H7 (cell line): Measurements from ENCODE around the gene IL4I1. TPM values are rescaled to one million over a fixed set of nuclear protein-coding genes. Genes with fewer than 3 reads are reported as not detected.

ENCODE experiments used
- DNase-seq: peaks from one replicate; pipeline ENCODE4 v3.0.0; 2012
- H3K27me3 ChIP-seq: 2 replicates; pipeline ENCODE4 v1.6.0; 2011; ENCODE audit warnings: mild to moderate bottlenecking, low read length; ENCODE audit not compliant: control insufficient read depth, insufficient read depth
- H3K36me3 ChIP-seq: replicated peaks from 2 replicates; pipeline ENCODE4 v1.5.1; 2011; ENCODE audit warnings: low read length; ENCODE audit not compliant: control insufficient read depth, insufficient read depth
- H3K4me3 ChIP-seq: 2 replicates; pipeline ENCODE4 v1.5.1; 2011; ENCODE audit warnings: low read depth, mild to moderate bottlenecking, control low read depth, low read length, moderate library complexity; ENCODE audit not compliant: insufficient read depth
- total RNA-seq: library from RNA; depleted of rRNA; stranded (reverse); fragments of >200 nt; shearing (Covaris generic); gene quantifications from 2 replicates; pipeline ENCODE4 v1.2.3, GENCODE V29; 2014

Gene IL4I1
- total RNA-seq, 1 experiment from 2014 or later = 0.73 TPM

DNA sequence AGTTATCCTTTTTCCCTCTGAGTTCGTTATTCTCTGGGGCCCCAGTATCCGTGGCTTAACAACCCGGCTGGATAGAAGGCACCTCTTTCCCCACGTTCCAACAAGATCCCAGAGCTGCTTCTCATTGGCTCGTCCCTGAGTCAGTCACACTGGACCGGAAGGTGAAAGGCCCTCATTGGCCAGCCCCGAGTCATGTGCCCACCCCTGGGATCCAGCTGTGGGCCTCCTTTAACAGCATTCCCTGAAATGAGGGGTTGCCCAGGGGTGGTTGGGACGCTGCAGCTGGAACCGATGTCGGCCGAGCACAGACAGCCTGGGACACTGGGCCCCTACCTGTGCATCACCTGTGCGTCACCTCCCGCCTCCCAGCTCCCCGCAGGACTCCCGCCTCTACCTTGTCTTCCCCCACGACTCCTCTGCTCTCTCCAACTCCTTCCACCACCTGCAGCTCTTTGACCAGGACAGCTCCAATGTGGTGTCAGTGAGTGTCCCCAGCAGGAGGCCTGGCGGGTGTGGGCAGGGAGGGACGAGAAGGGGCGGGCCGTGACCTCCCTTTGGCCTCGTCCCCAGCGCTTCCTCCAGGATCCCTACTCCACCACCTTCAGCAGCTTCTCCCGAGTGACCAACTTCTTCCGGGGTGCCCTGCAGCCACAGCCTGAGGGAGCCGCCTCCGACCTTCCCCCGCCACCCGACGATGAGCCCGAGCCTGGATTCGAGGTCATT is 14.9 kb downstream of the IL4I1 start:
- no peak overlapping the region for H3K4me3 ChIP-seq
- peak; percentile 97 for DNase-seq
- H3K36me3 ChIP-seq = peaks cover 45% of the 10 kb centered on the region
- no peaks in the 10 kb centered on the region for H3K27me3 ChIP-seq

DNA sequence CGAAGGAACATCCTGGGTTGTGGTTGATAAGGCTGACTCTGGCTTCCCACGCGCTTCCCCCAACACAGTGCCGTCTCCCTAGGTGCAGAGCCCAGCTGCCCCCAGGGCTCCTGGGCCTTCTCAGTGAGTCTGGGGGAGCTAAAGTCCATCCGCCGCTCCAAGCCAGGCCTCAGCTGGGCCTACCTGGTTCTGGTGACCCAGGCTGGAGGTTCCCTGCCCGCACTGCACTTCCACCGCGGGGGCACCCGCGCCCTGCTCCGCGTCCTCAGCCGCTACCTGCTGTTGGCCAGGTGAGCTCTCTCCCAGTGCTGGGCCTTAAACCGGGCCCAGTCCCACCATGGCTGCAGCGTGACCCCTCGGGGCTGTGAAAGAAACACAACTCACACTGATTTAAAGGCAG is 15.5 kb downstream of the IL4I1 start:
- H3K4me3 ChIP-seq = no peak overlapping the region
- peak; percentile 60 for DNase-seq
- H3K36me3 ChIP-seq = peaks cover 44% of the 10 kb centered on the region
- no peaks in the 10 kb centered on the region for H3K27me3 ChIP-seq

DNA sequence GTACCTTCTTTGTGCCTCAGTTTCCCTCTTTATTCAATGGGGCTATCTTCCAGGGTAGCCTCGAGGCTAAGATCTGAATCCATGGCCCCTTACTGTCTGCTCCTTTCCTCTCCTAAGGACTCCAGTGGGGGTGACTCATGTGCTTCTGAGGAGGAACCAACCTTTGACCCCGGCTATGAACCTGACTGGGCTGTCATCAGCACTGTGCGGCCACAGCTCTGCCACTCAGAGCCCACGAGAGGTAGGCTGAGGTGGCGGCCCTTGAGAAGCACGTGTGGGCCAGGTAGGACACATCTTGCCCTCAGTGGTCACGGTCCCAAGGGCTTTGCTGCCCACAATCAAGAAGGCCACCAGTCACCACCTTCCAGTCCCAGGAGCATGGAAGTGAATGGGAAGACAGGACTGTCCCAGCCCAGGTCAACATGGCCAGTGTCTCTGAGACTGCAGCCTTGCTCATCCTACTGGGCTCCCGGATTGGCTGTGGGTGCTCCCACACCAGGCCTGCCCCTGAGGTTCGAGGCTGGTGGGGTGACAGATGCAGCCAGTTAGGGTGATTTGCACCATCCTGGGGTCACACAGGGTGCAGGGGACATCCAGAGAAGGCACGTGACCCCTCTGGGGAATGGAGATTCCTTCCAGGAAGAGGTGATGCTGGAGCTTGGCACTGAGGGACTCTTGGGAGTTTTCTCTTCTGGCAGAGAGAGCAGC is 16.4 kb downstream of the IL4I1 start:
- H3K27me3 ChIP-seq = no peaks in the 10 kb centered on the region
- H3K4me3 ChIP-seq = no peak overlapping the region
- DNase-seq = no peak
- H3K36me3 ChIP-seq = peaks cover 44% of the 10 kb centered on the region

DNA sequence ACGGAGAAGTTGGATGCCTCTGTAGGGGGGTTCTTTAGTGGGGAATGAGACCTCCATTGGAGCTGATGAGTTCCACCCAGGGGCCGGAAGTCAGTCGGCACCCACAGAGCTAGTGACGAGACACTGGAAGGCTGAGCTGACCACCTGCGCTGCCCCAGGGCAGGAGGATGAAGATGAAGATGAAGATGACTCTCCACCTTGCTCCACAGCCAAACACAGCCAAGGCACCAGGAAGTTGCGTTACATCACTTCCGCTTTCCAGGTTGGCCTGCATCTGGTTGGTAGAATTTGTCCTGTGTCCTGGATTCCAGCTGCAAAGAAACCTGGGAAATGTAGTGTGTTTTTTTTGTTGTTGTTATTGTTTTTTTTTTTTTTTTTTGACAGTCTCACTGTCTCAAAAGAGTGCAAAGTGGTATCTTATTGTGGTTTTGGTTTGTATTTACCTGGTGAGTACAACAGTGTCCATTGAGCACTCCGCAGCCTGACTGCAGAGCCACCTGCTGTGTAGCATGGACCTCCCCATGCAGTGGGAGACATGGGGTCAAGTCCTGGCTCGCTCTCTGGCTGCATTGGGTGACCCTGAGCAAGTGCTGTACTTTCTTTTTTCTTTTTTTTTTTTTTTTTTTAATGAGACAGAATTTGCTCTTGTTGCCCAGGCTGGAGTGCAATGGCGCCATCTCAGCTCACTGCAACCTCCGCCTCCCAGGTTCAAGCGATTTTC is 17.3 kb downstream of the IL4I1 start:
- H3K27me3 ChIP-seq = no peaks in the 10 kb centered on the region
- no peak overlapping the region for H3K4me3 ChIP-seq
- H3K36me3 ChIP-seq = peaks cover 40% of the 10 kb centered on the region
- no peak for DNase-seq

DNA sequence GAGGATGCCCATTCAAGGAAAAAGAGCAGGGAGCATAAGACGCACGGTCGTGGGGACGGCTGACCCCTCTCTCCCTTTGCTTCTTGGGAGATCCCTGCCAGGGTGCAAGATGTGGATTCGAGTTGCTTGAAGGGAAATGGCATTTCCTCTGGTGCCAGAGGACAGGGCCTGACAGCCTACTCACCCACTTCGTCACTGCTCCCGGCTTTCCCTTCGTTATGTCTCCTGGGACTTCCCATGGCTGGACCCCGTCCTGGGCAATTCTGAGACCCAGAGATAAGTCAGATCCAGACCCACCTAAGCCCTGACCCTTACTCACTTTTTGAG is 18.0 kb downstream of the IL4I1 start:
- no peak for DNase-seq
- Histone ChIP-seq H3K27me3 (no peaks in the 10 kb centered on the region), H3K36me3 (peaks cover 35% of the 10 kb centered on the region), H3K4me3 (peak overlapping the region; percentile 99)

DNA sequence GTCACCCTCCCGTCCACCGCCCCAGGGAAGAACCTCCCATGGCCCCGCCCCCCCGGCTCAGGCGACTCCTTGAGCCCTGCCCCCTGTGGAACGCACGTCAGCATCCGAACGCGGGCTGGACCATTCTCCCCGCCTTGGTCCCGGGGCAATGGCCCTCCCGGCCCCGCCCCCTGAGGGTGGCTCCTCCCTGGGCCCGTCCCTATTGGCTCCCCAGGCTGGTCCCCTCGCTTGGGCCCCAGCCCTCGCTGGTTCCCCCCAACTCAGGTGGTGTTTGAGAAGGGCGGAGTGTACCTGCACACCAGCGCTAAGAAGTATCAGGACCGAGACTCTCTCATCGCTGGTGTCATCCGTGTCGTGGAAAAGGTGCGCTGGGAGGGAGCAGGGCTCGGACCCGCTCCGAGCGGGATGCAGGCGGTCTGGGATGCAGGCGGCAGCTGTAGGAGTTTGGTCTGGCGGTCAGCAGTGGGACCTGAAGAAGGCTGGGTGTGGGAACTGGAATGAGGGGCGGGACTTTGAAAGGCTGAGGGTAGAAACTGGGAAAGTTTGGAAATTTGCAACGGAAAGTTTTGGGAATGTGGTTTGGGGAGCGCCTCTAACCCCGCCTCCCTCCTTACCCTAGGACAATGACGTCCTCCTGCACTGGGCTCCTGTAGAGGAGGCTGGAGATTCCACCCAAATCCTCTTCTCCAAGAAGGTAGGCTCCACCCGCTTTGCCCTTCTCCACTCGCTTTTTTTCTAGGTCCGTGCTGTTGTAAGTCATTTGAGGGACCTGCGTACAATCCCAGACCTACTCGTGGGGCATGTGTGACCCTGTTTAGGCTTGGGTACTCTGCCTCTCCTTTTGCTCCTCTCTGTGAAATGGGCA is 18.6 kb downstream of the IL4I1 start:
- Histone ChIP-seq H3K36me3 (peaks cover 31% of the 10 kb centered on the region), H3K27me3 (no peaks in the 10 kb centered on the region), H3K4me3 (peak overlapping the region; percentile 99)
- peak; percentile 100 for DNase-seq

DNA sequence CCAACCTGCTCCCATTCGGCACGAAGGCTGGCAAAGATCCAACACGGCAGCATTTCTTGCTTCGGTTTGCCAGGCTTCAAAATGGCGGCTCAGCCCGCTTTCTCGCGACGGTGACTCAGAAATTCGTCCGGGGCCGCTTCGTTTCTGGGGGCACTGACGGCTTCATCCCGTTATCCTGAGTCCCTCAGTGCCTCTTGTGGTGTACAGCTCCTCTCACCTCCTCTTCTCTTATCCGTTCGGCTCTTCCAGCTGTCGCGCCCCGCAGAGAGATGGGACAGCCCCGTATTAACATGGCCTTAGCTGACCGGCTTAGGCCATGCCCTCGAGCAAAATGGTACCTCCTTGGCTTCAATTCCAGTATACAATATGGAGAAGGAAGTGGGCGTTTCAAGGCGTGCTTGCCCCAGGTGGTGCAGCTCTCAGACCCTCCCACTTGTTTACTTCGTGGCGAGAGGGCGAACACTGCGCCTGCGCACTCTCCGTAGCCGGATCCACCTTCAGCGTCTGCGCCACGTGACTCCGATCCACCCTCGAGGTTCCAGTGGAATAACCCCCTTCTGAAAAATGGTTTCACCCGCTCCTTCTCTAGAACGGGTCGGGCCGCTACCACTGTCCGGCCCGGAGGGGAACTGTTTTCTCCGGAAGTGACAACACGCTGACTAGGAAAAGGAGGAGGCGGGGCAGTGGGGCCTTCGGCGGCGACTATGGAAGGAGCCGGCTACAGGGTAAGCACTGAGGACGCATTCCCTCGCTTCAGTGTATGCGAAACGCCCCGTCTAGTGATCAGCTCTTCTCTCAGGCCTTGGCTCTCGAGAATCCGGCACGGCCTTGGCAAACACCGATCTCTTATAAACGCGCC is 19.4 kb downstream of the IL4I1 start, which contains the start of the genes AKT1S1 and TBC1D17:
AKT1S1 (minus strand) TSS at position 336 of the 859 bp plus-strand sequence. CDS start 4,060 bp downstream, outside the sequence.
TBC1D17 (plus strand) TSS at position 683 of the 859 bp plus-strand sequence; CDS start at position 705, 22 bp downstream.
- Histone ChIP-seq H3K27me3 (no peaks in the 10 kb centered on the region), H3K4me3 (peak within 1 kb of the TSS; percentile 99), H3K36me3 (peaks cover 23% of the 10 kb centered on the region)
- peak; percentile 96 for DNase-seq

DNA sequence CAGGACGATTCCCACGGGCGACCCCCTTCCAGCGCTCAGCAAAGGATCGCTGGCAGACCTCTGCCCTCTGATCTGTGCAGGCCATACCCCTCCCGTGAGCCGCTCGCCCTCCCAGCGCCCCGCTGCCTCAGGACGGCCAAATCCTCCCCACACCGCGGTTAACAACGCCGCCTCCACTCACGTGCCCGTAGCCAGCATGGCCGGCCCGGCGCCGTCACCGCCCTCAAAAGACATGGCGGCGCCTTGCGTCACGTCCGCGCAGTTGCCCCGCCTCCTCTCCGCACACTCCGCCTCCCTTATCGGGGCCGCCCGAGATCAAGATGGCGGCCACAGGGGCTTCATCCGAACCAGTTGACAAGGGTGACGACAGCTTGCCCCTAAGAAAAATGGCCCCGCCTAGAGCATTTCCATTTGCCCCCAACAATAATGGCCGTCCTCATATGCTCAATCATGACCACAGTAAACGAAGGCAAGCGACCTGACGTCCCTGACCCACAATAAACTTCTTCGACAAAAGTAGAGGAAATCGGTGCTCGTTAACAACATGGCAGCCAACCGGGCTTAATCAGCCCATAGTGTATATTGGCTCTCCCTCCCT is 20.2 kb downstream of the IL4I1 start:
- DNase-seq = peak; percentile 91
- Histone ChIP-seq H3K27me3 (no peaks in the 10 kb centered on the region), H3K36me3 (peaks cover 22% of the 10 kb centered on the region), H3K4me3 (peak overlapping the region; percentile 99)

- Histone ChIP-seq H3K4me3 (peak overlapping the region; percentile 99), H3K36me3 (peaks cover 16% of the 10 kb centered on the region), H3K27me3 (no peaks in the 10 kb centered on the region)
- DNase-seq = peak; percentile 90
Observed at GRCh38 chr19:49875857-49876421, 20.7 kb downstream of the IL4I1 start.

GRCh38 chr19:49875177-49875576 is 21.5 kb downstream of the IL4I1 start:
- DNase-seq = no peak
- Histone ChIP-seq H3K27me3 (no peaks in the 10 kb centered on the region), H3K36me3 (peaks cover 10% of the 10 kb centered on the region)

DNA sequence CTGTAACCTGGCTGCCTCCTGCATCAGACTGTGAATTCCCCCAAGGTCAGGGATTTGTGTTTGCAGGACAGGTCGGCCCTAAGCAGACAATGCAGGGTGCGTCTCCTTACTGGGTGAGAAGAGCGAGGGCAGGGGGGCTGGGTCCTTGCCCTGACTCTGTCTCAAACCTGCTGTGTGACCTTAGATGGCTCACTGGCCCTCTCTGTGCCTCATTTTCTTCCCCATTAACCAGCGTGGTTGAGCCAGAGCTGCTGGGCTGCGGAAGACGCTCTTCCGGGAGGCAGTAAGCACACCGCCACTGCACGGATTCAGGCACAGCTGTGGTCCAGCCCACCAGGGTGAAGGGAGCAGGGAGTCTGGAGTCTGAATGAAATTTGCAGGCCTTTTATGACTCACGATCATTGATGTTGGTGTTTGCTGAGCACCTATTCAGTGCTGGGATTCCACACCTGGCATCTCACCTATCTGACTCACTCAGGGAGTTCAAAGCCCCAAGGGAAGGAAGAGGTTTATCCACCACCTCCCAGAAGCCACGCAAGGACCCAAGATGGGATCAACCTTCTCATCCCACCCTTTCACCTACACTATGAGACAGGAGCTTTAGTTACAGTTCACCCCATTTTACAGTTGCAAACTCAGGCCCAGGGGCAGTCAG is 22.1 kb downstream of the IL4I1 start:
- peaks cover 8% of the 10 kb centered on the region for H3K36me3 ChIP-seq
- no peaks in the 10 kb centered on the region for H3K27me3 ChIP-seq
- DNase-seq = no peak
- H3K4me3 ChIP-seq = no peak overlapping the region

More at GRCh38 chr19:49875177-49875576, 21.5 kb downstream of the IL4I1 start:
- H3K4me3 ChIP-seq = no peak overlapping the region

DNA sequence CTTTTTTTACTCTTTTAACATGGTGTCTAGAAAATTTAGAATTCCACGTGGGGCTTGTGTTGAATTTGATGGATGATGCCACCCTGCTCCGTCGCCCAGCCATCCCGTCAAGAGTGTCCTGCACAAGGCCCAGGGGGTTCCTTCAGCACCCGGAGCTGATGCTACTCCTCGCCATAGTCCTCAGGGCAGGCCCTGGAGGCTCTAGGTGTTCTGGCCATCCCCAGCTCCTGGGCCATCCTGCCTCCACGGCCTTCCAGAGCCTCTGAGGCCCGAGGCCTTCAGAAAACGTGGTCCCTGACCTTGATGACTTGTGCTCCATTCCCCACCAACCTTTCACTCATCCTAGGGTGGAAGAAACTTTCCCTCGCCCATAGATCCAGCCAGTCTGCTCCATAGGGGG is 22.9 kb downstream of the IL4I1 start:
- H3K27me3 ChIP-seq = no peaks in the 10 kb centered on the region
- H3K36me3 ChIP-seq = no peaks in the 10 kb centered on the region; the same call in 1 of the 2 replicates
- no peak for DNase-seq
- no peak overlapping the region for H3K4me3 ChIP-seq
